Adipocyte (in vitro differentiated cells): ENCODE results near the gene CALML5.
"Not testable (repeated sequence)": the region's sequence is repeated elsewhere in the genome, so short reads cannot be mapped to it uniquely, and the experiment has no call there.

ENCODE experiments used
- DNase-seq: peaks from one replicate; pipeline ENCODE4 v3.0.0-alpha.2; 2015; ENCODE audit warnings: low read depth
- H3K27me3 ChIP-seq: replicated peaks from 2 replicates; pipeline ENCODE4 v1.7.0; 2013; ENCODE audit warnings: mild to moderate bottlenecking, low read length, moderate library complexity; ENCODE audit not compliant: control insufficient read depth, insufficient read depth
- H3K36me3 ChIP-seq: 2 replicates; pipeline ENCODE4 v1.7.0; 2013; ENCODE audit warnings: low read length, mild to moderate bottlenecking, moderate library complexity; ENCODE audit not compliant: control insufficient read depth, insufficient read depth, severe bottlenecking
- H3K4me1 ChIP-seq: 2 replicates; pipeline ENCODE4 v1.7.0; 2013; ENCODE audit warnings: mild to moderate bottlenecking, low read length, moderate library complexity; ENCODE audit not compliant: control insufficient read depth, insufficient read depth
- H3K4me3 ChIP-seq: 2 replicates; pipeline ENCODE4 v1.7.0; 2013; ENCODE audit warnings: mild to moderate bottlenecking, low read length, moderate library complexity
- H3K9ac ChIP-seq: 2 replicates; pipeline ENCODE4 v1.7.0; 2013; ENCODE audit warnings: mild to moderate bottlenecking, low read length, moderate library complexity
- H3K9me3 ChIP-seq: 2 replicates; pipeline ENCODE4 v1.7.0; 2013; ENCODE audit warnings: mild to moderate bottlenecking, low read length, moderate library complexity; ENCODE audit not compliant: control insufficient read depth

CALML5 gene

GRCh38 chr10:5475974-5476807, 23.2 kb downstream of the CALML5 start:
- H3K9ac ChIP-seq, H3K4me3 ChIP-seq, H3K4me1 ChIP-seq, DNase-seq, H3K27me3 ChIP-seq, H3K9me3 ChIP-seq, H3K36me3 ChIP-seq: not testable (repeated sequence)

GRCh38 chr10:5475088-5475487, 24.3 kb downstream of the CALML5 start:
- H3K36me3 ChIP-seq, H3K4me1 ChIP-seq, H3K9ac ChIP-seq, H3K9me3 ChIP-seq, H3K4me3 ChIP-seq, DNase-seq, H3K27me3 ChIP-seq: not testable (repeated sequence)

- H3K9me3 ChIP-seq, H3K36me3 ChIP-seq, H3K9ac ChIP-seq, H3K27me3 ChIP-seq, H3K4me1 ChIP-seq, H3K4me3 ChIP-seq: not testable (repeated sequence)
- peak; percentile 34 for DNase-seq
Measured at GRCh38 chr10:5474642-5475041, 24.7 kb downstream of the CALML5 start.

GRCh38 chr10:5470062-5470751, 29.2 kb downstream of the CALML5 start:
- Histone ChIP-seq H3K9me3 (peaks cover 7% of the 10 kb centered on the region), H3K4me3 (no peak overlapping the region), H3K4me1 (peaks cover 27% of the 10 kb centered on the region), H3K27me3 (no peaks in the 10 kb centered on the region), H3K36me3 (no peaks in the 10 kb centered on the region), H3K9ac (no peak overlapping the region)
- DNase-seq: no peak

- no peak overlapping the region for H3K4me3 ChIP-seq
- DNase-seq: no peak
- H3K9me3 ChIP-seq: peaks cover 7% of the 10 kb centered on the region
- H3K4me1 ChIP-seq: peaks cover 25% of the 10 kb centered on the region
- H3K36me3 ChIP-seq: no peaks in the 10 kb centered on the region
- no peaks in the 10 kb centered on the region for H3K27me3 ChIP-seq
- H3K9ac ChIP-seq: no peak overlapping the region
Measured at GRCh38 chr10:5469353-5470061, 29.9 kb downstream of the CALML5 start.

GRCh38 chr10:5468262-5469106, 30.9 kb downstream of the CALML5 start:
- DNase-seq: no peak
- H3K9me3 ChIP-seq: peaks cover 7% of the 10 kb centered on the region
- H3K4me3 ChIP-seq: no peak overlapping the region
- H3K4me1 ChIP-seq: peaks cover 25% of the 10 kb centered on the region
- no peaks in the 10 kb centered on the region for H3K27me3 ChIP-seq
- no peaks in the 10 kb centered on the region for H3K36me3 ChIP-seq
- H3K9ac ChIP-seq: no peak overlapping the region

- DNase-seq: no peak
- H3K36me3 ChIP-seq: no peaks in the 10 kb centered on the region
- H3K9ac ChIP-seq: no peak overlapping the region
- H3K4me1 ChIP-seq: peaks cover 28% of the 10 kb centered on the region
- H3K4me3 ChIP-seq: no peak overlapping the region
- no peaks in the 10 kb centered on the region for H3K27me3 ChIP-seq
- peaks cover 7% of the 10 kb centered on the region for H3K9me3 ChIP-seq
Measured at GRCh38 chr10:5467634-5468255, 31.6 kb downstream of the CALML5 start.

- H3K9me3 ChIP-seq: peaks cover 7% of the 10 kb centered on the region
- H3K4me1 ChIP-seq: peaks cover 34% of the 10 kb centered on the region
- H3K4me3 ChIP-seq: no peak overlapping the region
- DNase-seq: no peak
- no peaks in the 10 kb centered on the region for H3K27me3 ChIP-seq
- H3K36me3 ChIP-seq: no peaks in the 10 kb centered on the region
- no peak overlapping the region for H3K9ac ChIP-seq
Measured at GRCh38 chr10:5467207-5467535, 32.2 kb downstream of the CALML5 start.

- DNase-seq: peak; percentile 87
- H3K4me1 ChIP-seq: peaks cover 39% of the 10 kb centered on the region
- no peaks in the 10 kb centered on the region for H3K36me3 ChIP-seq
Measured at GRCh38 chr10:5466451-5467206, 32.7 kb downstream of the CALML5 start.

GRCh38 chr10:5465976-5466450, 33.4 kb downstream of the CALML5 start:
- Histone ChIP-seq H3K4me1 (peaks cover 46% of the 10 kb centered on the region), H3K4me3 (no peak overlapping the region), H3K36me3 (no peaks in the 10 kb centered on the region), H3K27me3 (no peaks in the 10 kb centered on the region), H3K9ac (peak overlapping the region; percentile 30), H3K9me3 (peaks cover 7% of the 10 kb centered on the region)
- DNase-seq: no peak

More at GRCh38 chr10:5466451-5467206, 32.7 kb downstream of the CALML5 start:
- Histone ChIP-seq H3K4me3 (no peak overlapping the region), H3K9me3 (peaks cover 7% of the 10 kb centered on the region), H3K27me3 (no peaks in the 10 kb centered on the region), H3K9ac (peak overlapping the region; percentile 30)
